ENCODE results near the gene SEC24D.

Gene SEC24D

GRCh38 chr4:118772767-118773428 lies 63.0 kb downstream of the SEC24D start:
- peak overlapping the region; percentile 13 to 44 for H3K9ac ChIP-seq (ENCODE audit: low read length in 2 of 2)
- H3K4me3 ChIP-seq (ENCODE audit: low read length in 2 of 2) = peak overlapping the region; percentile 49 to 61
- H3K27ac ChIP-seq (ENCODE audit: low read length) = peak overlapping the region; percentile 76
- no peaks in the 10 kb centered on the region for H3K36me3 ChIP-seq (ENCODE audit: control insufficient read depth in 2 of 2, insufficient read depth in 2 of 2, low read length in 2 of 2)
- H3K4me1 ChIP-seq (ENCODE audit: control insufficient read depth, insufficient read depth, low read length) = peaks cover 29% of the 10 kb centered on the region
- H3K27me3 ChIP-seq (ENCODE audit: control insufficient read depth in 1 of 2, insufficient read depth in 2 of 2, low read length in 2 of 2) = no peaks in the 10 kb centered on the region
- no peaks in the 10 kb centered on the region for H3K9me3 ChIP-seq (ENCODE audit: control insufficient read depth in 2 of 2, low read length in 2 of 2)

GRCh38 chr4:118772081-118772766 lies 63.7 kb downstream of the SEC24D start:
- H3K27ac ChIP-seq (ENCODE audit: low read length) = peak overlapping the region; percentile 76
- peaks cover under 1% of the 10 kb centered on the region in 2 donors for H3K36me3 ChIP-seq (ENCODE audit: control insufficient read depth in 2 of 2, insufficient read depth in 2 of 2, low read length in 2 of 2)
- H3K4me3 ChIP-seq (ENCODE audit: low read length in 2 of 2) = peak overlapping the region; percentile 49 to 61
- H3K4me1 ChIP-seq (ENCODE audit: control insufficient read depth, insufficient read depth, low read length) = peaks cover 29% of the 10 kb centered on the region
- H3K9ac ChIP-seq (ENCODE audit: low read length in 2 of 2) = peak overlapping the region; percentile 13 to 44
- no peaks in the 10 kb centered on the region for H3K9me3 ChIP-seq (ENCODE audit: control insufficient read depth in 2 of 2, low read length in 2 of 2)
- no peaks in the 10 kb centered on the region for H3K27me3 ChIP-seq (ENCODE audit: control insufficient read depth in 1 of 2, insufficient read depth in 2 of 2, low read length in 2 of 2)

- Histone ChIP-seq H3K4me3 (ENCODE audit: low read length in 2 of 2) (no peak overlapping the region), H3K27ac (ENCODE audit: low read length) (peak overlapping the region; percentile 80), H3K4me1 (ENCODE audit: control insufficient read depth, insufficient read depth, low read length) (peaks cover 29% of the 10 kb centered on the region), H3K27me3 (ENCODE audit: control insufficient read depth in 1 of 2, insufficient read depth in 2 of 2, low read length in 2 of 2) (no peaks in the 10 kb centered on the region), H3K9ac (ENCODE audit: low read length in 2 of 2) (peak overlapping the region in 1 of 2 donors; percentile 8), H3K9me3 (ENCODE audit: control insufficient read depth in 2 of 2, low read length in 2 of 2) (no peaks in the 10 kb centered on the region), H3K36me3 (ENCODE audit: control insufficient read depth in 2 of 2, insufficient read depth in 2 of 2, low read length in 2 of 2) (peaks cover 6 to 10% of the 10 kb centered on the region in 2 donors)
Observed at GRCh38 chr4:118770741-118771187, 65.2 kb downstream of the SEC24D start.

GRCh38 chr4:118769161-118769560 lies 66.8 kb downstream of the SEC24D start:
- peaks cover 35% of the 10 kb centered on the region for H3K4me1 ChIP-seq (ENCODE audit: control insufficient read depth, insufficient read depth, low read length)

GRCh38 chr4:118767109-118767508 lies 68.8 kb downstream of the SEC24D start:
- H3K9me3 ChIP-seq (ENCODE audit: control insufficient read depth in 2 of 2, low read length in 2 of 2) = no peaks in the 10 kb centered on the region
- no peaks in the 10 kb centered on the region for H3K27me3 ChIP-seq (ENCODE audit: control insufficient read depth in 1 of 2, insufficient read depth in 2 of 2, low read length in 2 of 2)
- peaks cover 27% of the 10 kb centered on the region for H3K4me1 ChIP-seq (ENCODE audit: control insufficient read depth, insufficient read depth, low read length)
- H3K27ac ChIP-seq (ENCODE audit: low read length) = peak overlapping the region; percentile 74
- H3K4me3 ChIP-seq (ENCODE audit: low read length in 2 of 2) = no peak overlapping the region
- peaks cover 6 to 10% of the 10 kb centered on the region in 2 donors for H3K36me3 ChIP-seq (ENCODE audit: control insufficient read depth in 2 of 2, insufficient read depth in 2 of 2, low read length in 2 of 2)
- H3K9ac ChIP-seq (ENCODE audit: low read length in 2 of 2) = no peak overlapping the region

More at GRCh38 chr4:118769161-118769560, 66.8 kb downstream of the SEC24D start:
- Histone ChIP-seq H3K27me3 (ENCODE audit: control insufficient read depth in 1 of 2, insufficient read depth in 2 of 2, low read length in 2 of 2) (no peaks in the 10 kb centered on the region), H3K27ac (ENCODE audit: low read length) (peak overlapping the region; percentile 80), H3K36me3 (ENCODE audit: control insufficient read depth in 2 of 2, insufficient read depth in 2 of 2, low read length in 2 of 2) (peaks cover 6 to 10% of the 10 kb centered on the region in 2 donors), H3K4me3 (ENCODE audit: low read length in 2 of 2) (peak overlapping the region in 1 of 2 donors; percentile 24), H3K9ac (ENCODE audit: low read length in 2 of 2) (peak overlapping the region; percentile 32 to 72), H3K9me3 (ENCODE audit: control insufficient read depth in 2 of 2, low read length in 2 of 2) (no peaks in the 10 kb centered on the region)

- peak overlapping the region; percentile 74 for H3K27ac ChIP-seq (ENCODE audit: low read length)
Observed at GRCh38 chr4:118765399-118765798, 70.5 kb downstream of the SEC24D start.

GRCh38 chr4:118762730-118763477 lies 73.0 kb downstream of the SEC24D start:
- Histone ChIP-seq H3K4me3 (ENCODE audit: low read length in 2 of 2) (no peak overlapping the region), H3K4me1 (ENCODE audit: control insufficient read depth, insufficient read depth, low read length) (peaks cover 12% of the 10 kb centered on the region), H3K9ac (ENCODE audit: low read length in 2 of 2) (no peak overlapping the region), H3K36me3 (ENCODE audit: control insufficient read depth in 2 of 2, insufficient read depth in 2 of 2, low read length in 2 of 2) (peaks cover 6 to 10% of the 10 kb centered on the region in 2 donors), H3K9me3 (ENCODE audit: control insufficient read depth in 2 of 2, low read length in 2 of 2) (no peaks in the 10 kb centered on the region), H3K27me3 (ENCODE audit: control insufficient read depth in 1 of 2, insufficient read depth in 2 of 2, low read length in 2 of 2) (no peaks in the 10 kb centered on the region), H3K27ac (ENCODE audit: low read length) (peak overlapping the region; percentile 74)

More at GRCh38 chr4:118765399-118765798, 70.5 kb downstream of the SEC24D start:
- Histone ChIP-seq H3K4me3 (ENCODE audit: low read length in 2 of 2) (no peak overlapping the region), H3K27me3 (ENCODE audit: control insufficient read depth in 1 of 2, insufficient read depth in 2 of 2, low read length in 2 of 2) (no peaks in the 10 kb centered on the region), H3K9ac (ENCODE audit: low read length in 2 of 2) (peak overlapping the region in 1 of 2 donors; percentile 25), H3K4me1 (ENCODE audit: control insufficient read depth, insufficient read depth, low read length) (peaks cover 28% of the 10 kb centered on the region), H3K9me3 (ENCODE audit: control insufficient read depth in 2 of 2, low read length in 2 of 2) (no peaks in the 10 kb centered on the region), H3K36me3 (ENCODE audit: control insufficient read depth in 2 of 2, insufficient read depth in 2 of 2, low read length in 2 of 2) (peaks cover 6 to 10% of the 10 kb centered on the region in 2 donors)

GRCh38 chr4:118762155-118762554 lies 73.8 kb downstream of the SEC24D start:
- Histone ChIP-seq H3K9me3 (ENCODE audit: control insufficient read depth in 2 of 2, low read length in 2 of 2) (no peaks in the 10 kb centered on the region), H3K27ac (ENCODE audit: low read length) (peak overlapping the region; percentile 74), H3K4me3 (ENCODE audit: low read length in 2 of 2) (no peak overlapping the region), H3K27me3 (ENCODE audit: control insufficient read depth in 1 of 2, insufficient read depth in 2 of 2, low read length in 2 of 2) (no peaks in the 10 kb centered on the region), H3K36me3 (ENCODE audit: control insufficient read depth in 2 of 2, insufficient read depth in 2 of 2, low read length in 2 of 2) (peaks cover 5 to 9% of the 10 kb centered on the region in 2 donors), H3K4me1 (ENCODE audit: control insufficient read depth, insufficient read depth, low read length) (peaks cover 16% of the 10 kb centered on the region), H3K9ac (ENCODE audit: low read length in 2 of 2) (peak overlapping the region in 1 of 2 donors; percentile 13)

- Histone ChIP-seq H3K27me3 (ENCODE audit: control insufficient read depth in 1 of 2, insufficient read depth in 2 of 2, low read length in 2 of 2) (no peaks in the 10 kb centered on the region), H3K9me3 (ENCODE audit: control insufficient read depth in 2 of 2, low read length in 2 of 2) (no peaks in the 10 kb centered on the region), H3K9ac (ENCODE audit: low read length in 2 of 2) (peak overlapping the region in 1 of 2 donors; percentile 8), H3K4me3 (ENCODE audit: low read length in 2 of 2) (peak overlapping the region in 1 of 2 donors; percentile 24), H3K36me3 (ENCODE audit: control insufficient read depth in 2 of 2, insufficient read depth in 2 of 2, low read length in 2 of 2) (peaks cover 0 to 3% of the 10 kb centered on the region in 2 donors), H3K27ac (ENCODE audit: low read length) (peak overlapping the region; percentile 74), H3K4me1 (ENCODE audit: control insufficient read depth, insufficient read depth, low read length) (peaks cover 22% of the 10 kb centered on the region)
Observed at GRCh38 chr4:118761397-118762016, 74.4 kb downstream of the SEC24D start.

- Histone ChIP-seq H3K4me1 (ENCODE audit: control insufficient read depth, insufficient read depth, low read length) (peaks cover 22% of the 10 kb centered on the region), H3K27me3 (ENCODE audit: control insufficient read depth in 1 of 2, insufficient read depth in 2 of 2, low read length in 2 of 2) (no peaks in the 10 kb centered on the region), H3K9ac (ENCODE audit: low read length in 2 of 2) (no peak overlapping the region), H3K36me3 (ENCODE audit: control insufficient read depth in 2 of 2, insufficient read depth in 2 of 2, low read length in 2 of 2) (no peaks in the 10 kb centered on the region), H3K4me3 (ENCODE audit: low read length in 2 of 2) (no peak overlapping the region), H3K27ac (ENCODE audit: low read length) (peak overlapping the region; percentile 1), H3K9me3 (ENCODE audit: control insufficient read depth in 2 of 2, low read length in 2 of 2) (no peaks in the 10 kb centered on the region)
Observed at GRCh38 chr4:118760493-118760892, 75.4 kb downstream of the SEC24D start.

Measured in stomach smooth muscle (tissue), 2 donors.